HL-60/S4 (cell line): Measurements from ENCODE around the gene TFAP2A.

Experiments
- in situ Hi-C: fragments of 300-500 bp; cut with MboI; formaldehyde crosslinking; loops from 2 replicates; pipeline ENCODE4 v1.14.3; 2022; ENCODE audit warnings: low sequenced_read_pairs

TFAP2A gene

GRCh38 chr6:10403385-10404106 is 11.3 kb downstream of the TFAP2A start:
- in situ Hi-C loops: no loop called here

GRCh38 chr6:10402648-10403311 is 12.1 kb downstream of the TFAP2A start:
- in situ Hi-C loops: no loop called here

- in situ Hi-C loops: no loop called here
These were observed 13.1 kb downstream of the TFAP2A start for GRCh38 chr6:10401632-10402223.

GRCh38 chr6:10401004-10401536 is 13.8 kb downstream of the TFAP2A start:
- in situ Hi-C loops: no loop called here

GRCh38 chr6:10400330-10400729 is 14.5 kb downstream of the TFAP2A start:
- in situ Hi-C loops: no loop called here

- in situ Hi-C loops: no loop called here
These were observed 15.4 kb downstream of the TFAP2A start for GRCh38 chr6:10399451-10399850.

GRCh38 chr6:10398446-10399218 is 16.2 kb downstream of the TFAP2A start:
- in situ Hi-C loops: no loop called here

GRCh38 chr6:10397756-10398445 is 17.0 kb downstream of the TFAP2A start:
- in situ Hi-C loops: no loop called here

- in situ Hi-C loops: no loop called here
These were observed 18.1 kb downstream of the TFAP2A start for GRCh38 chr6:10396785-10397184.

GRCh38 chr6:10395704-10396546 is 18.9 kb downstream of the TFAP2A start:
- in situ Hi-C loops: no loop called here

- in situ Hi-C loops: no loop called here
These were observed 19.6 kb downstream of the TFAP2A start for GRCh38 chr6:10395171-10395703.

- in situ Hi-C loops: no loop called here
These were observed 21.2 kb downstream of the TFAP2A start for GRCh38 chr6:10393544-10394225.

GRCh38 chr6:10391799-10392198 is 23.1 kb downstream of the TFAP2A start:
- in situ Hi-C loops: no loop called here

- in situ Hi-C loops: no loop called here
These were observed 23.6 kb downstream of the TFAP2A start for GRCh38 chr6:10391299-10391630.

GRCh38 chr6:10390495-10391298 is 24.2 kb downstream of the TFAP2A start:
- in situ Hi-C loops: no loop called here

- in situ Hi-C loops: no loop called here
These were observed 25.0 kb downstream of the TFAP2A start for GRCh38 chr6:10389739-10390494.
